H7 (cell line): ENCODE measurements around the gene ATF6. TPM values are rescaled to one million over a fixed set of nuclear protein-coding genes. Genes with fewer than 3 reads are reported as not detected.

Source experiments
- DNase-seq: peaks from one replicate; pipeline ENCODE4 v3.0.0; 2012
- H3K27me3 ChIP-seq: 2 replicates; pipeline ENCODE4 v1.6.0; 2011; ENCODE audit warnings: mild to moderate bottlenecking, low read length; ENCODE audit not compliant: control insufficient read depth, insufficient read depth
- H3K36me3 ChIP-seq: replicated peaks from 2 replicates; pipeline ENCODE4 v1.5.1; 2011; ENCODE audit warnings: low read length; ENCODE audit not compliant: control insufficient read depth, insufficient read depth
- H3K4me3 ChIP-seq: 2 replicates; pipeline ENCODE4 v1.5.1; 2011; ENCODE audit warnings: low read depth, mild to moderate bottlenecking, control low read depth, low read length, moderate library complexity; ENCODE audit not compliant: insufficient read depth
- total RNA-seq: library from RNA; depleted of rRNA; stranded (reverse); fragments of >200 nt; shearing (Covaris generic); gene quantifications from 2 replicates; pipeline ENCODE4 v1.2.3, GENCODE V29; 2014

ATF6 gene
- total RNA-seq, 1 experiment from 2014 or later, result 13.4 TPM

- DNase-seq, result no peak
- no peaks in the 10 kb centered on the region for H3K36me3 ChIP-seq
- H3K27me3 ChIP-seq, result no peaks in the 10 kb centered on the region
- H3K4me3 ChIP-seq, result no peak overlapping the region
Measured at GRCh38 chr1:161989108-161989507, 223.0 kb downstream of the ATF6 start.

- Histone ChIP-seq H3K36me3 (no peaks in the 10 kb centered on the region), H3K4me3 (no peak overlapping the region), H3K27me3 (no peaks in the 10 kb centered on the region)
- no peak for DNase-seq
Measured at GRCh38 chr1:161989786-161990185, 223.7 kb downstream of the ATF6 start.

DNA sequence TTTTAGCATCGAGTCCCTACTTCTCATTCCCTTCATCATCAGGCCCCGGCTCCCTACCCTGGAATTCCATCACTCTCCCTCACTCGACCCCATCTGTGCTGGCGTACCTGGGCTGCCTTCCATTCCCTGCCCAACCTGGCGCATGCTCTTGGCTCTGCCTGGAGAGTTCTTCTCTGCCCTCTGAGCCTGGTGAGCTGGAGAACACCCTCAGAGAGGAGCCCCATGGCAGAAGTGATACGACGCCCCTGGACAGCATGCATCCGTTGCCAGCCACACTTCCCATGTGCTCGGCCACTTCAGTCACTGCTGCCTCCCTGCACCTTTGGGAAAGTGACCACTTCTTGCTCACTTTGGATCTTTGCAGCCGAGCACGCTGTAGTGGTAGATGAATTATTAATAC, 227.5 kb downstream of the ATF6 start:
- H3K4me3 ChIP-seq, result no peak overlapping the region
- no peak for DNase-seq
- H3K27me3 ChIP-seq, result no peaks in the 10 kb centered on the region
- H3K36me3 ChIP-seq, result no peaks in the 10 kb centered on the region

GRCh38 chr1:161994175-161994668, 228.1 kb downstream of the ATF6 start:
- no peaks in the 10 kb centered on the region for H3K36me3 ChIP-seq
- no peak for DNase-seq
- no peak overlapping the region for H3K4me3 ChIP-seq
- H3K27me3 ChIP-seq, result no peaks in the 10 kb centered on the region

- no peak for DNase-seq
- Histone ChIP-seq H3K27me3 (no peaks in the 10 kb centered on the region), H3K4me3 (no peak overlapping the region), H3K36me3 (no peaks in the 10 kb centered on the region)
Measured at GRCh38 chr1:161997152-161997551, 231.0 kb downstream of the ATF6 start.

DNA sequence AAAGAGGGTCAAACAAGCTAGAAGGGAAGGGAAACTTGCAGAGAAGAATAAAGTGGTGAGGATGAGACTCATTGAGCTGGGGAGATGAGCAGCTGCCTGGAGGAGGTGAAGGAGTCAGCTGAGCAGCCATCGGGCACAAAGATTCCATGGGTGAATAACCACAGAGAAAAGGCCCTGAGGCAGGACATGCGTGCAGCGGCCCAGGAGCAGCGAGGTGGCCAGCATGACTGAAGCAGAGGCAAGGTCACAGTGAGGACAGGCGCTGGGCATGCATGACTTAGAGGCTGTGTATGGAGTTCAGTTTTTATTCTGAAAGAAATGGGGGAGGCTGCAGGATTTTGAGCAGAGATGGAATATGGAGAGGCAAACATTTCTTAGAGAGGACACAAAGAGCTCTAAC, 232.7 kb downstream of the ATF6 start:
- Histone ChIP-seq H3K36me3 (no peaks in the 10 kb centered on the region), H3K4me3 (no peak overlapping the region), H3K27me3 (no peaks in the 10 kb centered on the region)
- no peak for DNase-seq

GRCh38 chr1:161999301-162000052, 233.4 kb downstream of the ATF6 start:
- H3K4me3 ChIP-seq, result no peak overlapping the region
- no peak for DNase-seq

GRCh38 chr1:162000053-162000420, 233.9 kb downstream of the ATF6 start:
- no peak for DNase-seq
- H3K36me3 ChIP-seq, result no peaks in the 10 kb centered on the region
- no peaks in the 10 kb centered on the region for H3K27me3 ChIP-seq
- no peak overlapping the region for H3K4me3 ChIP-seq

More at GRCh38 chr1:161999301-162000052, 233.4 kb downstream of the ATF6 start:
- Histone ChIP-seq H3K36me3 (no peaks in the 10 kb centered on the region), H3K27me3 (no peaks in the 10 kb centered on the region)

DNA sequence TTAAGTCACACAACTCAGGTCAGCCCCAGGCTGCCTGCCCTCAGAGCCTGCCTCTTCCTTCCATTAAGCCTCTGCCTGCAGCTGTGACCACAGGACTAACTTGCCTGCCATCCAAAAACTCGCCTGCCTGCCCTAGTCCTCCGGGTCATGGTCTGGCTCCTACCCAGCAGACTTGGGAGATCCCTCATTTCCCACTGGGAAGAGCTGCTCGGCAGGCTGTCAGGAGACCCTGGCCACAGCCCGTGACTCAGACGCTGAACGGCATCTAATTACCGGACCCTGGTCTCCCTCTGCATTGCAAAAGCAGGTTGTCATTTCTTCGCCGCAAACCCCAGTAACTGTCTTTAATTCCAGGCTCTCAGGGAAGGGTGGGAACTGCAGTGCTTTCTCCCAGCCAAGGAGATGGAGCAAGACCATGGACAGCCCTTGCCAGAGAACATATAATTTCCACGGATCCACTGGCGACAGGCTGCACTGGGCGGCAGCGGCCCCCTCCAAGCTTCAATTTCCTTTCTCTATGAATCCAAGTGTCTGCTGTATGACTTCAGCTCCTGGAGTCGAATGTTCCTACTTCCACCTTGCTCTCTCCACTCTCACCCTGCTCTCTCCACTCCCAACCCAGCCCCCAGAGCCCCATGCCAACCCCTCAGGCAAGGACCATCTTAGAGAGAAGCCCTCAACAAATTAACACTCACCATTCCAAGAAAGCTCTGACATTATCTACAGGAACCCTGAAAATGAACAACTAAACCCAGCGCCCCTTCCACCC, 237.1 kb downstream of the ATF6 start:
- H3K4me3 ChIP-seq, result no peak overlapping the region
- DNase-seq, result no peak

GRCh38 chr1:162003830-162004215, 237.7 kb downstream of the ATF6 start:
- H3K36me3 ChIP-seq, result no peaks in the 10 kb centered on the region
- no peak overlapping the region for H3K4me3 ChIP-seq
- DNase-seq, result no peak
- H3K27me3 ChIP-seq, result no peaks in the 10 kb centered on the region; the same call in 1 of the 2 replicates

More for the DNA sequence above, 237.1 kb downstream of the ATF6 start:
- Histone ChIP-seq H3K36me3 (no peaks in the 10 kb centered on the region), H3K27me3 (no peaks in the 10 kb centered on the region; the same call in 1 of the 2 replicates)

- H3K36me3 ChIP-seq, result no peaks in the 10 kb centered on the region
- H3K27me3 ChIP-seq, result no peaks in the 10 kb centered on the region; the same call in 1 of the 2 replicates
- DNase-seq, result no peak
- no peak overlapping the region for H3K4me3 ChIP-seq
Measured at GRCh38 chr1:162004441-162004950, 238.4 kb downstream of the ATF6 start.

DNA sequence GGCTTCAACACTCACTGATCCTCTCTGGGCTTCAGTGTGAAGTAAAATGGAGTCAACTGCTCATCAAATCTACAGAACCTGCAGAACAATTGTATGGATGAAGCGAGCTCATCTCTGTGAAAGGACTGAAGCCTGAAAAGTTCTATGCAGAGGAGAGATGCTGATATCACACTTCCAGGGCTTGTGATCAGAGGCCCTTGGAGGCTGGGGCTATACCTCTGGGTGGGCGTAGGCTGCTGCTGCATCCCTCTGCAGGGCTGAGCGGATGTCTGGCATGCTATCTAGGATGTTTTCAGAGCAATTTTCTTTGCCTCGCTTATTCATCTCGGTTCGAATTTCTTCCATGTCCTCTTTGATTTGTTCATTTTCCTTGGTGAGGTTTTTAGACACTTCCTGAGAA, 240.0 kb downstream of the ATF6 start:
- Histone ChIP-seq H3K27me3 (no peaks in the 10 kb centered on the region; the same call in 1 of the 2 replicates), H3K4me3 (no peak overlapping the region), H3K36me3 (no peaks in the 10 kb centered on the region)
- DNase-seq, result no peak

- Histone ChIP-seq H3K27me3 (no peaks in the 10 kb centered on the region; the same call in 1 of the 2 replicates), H3K36me3 (no peaks in the 10 kb centered on the region), H3K4me3 (no peak overlapping the region)
- no peak for DNase-seq
Measured at GRCh38 chr1:162007466-162007865, 241.3 kb downstream of the ATF6 start.

DNA sequence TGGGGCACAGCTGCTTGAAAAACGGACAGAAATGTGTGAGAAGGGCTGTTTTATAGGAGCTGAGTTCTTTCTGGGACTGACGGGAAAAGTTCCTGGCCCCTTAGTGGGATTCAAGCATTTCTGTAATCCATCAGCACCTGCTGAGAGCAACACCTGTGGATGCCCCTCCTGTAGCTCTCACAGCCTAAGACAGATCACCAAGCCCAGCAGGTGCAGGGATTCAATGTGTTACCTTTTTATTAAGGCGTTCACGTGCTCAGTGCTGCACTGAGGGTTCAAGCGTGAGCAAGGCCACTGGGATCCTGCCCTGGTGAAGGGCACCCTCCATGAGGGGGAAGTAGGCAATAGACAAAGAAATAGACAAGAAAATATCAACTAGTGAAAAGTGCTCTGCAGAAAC, 242.7 kb downstream of the ATF6 start:
- Histone ChIP-seq H3K27me3 (no peaks in the 10 kb centered on the region; the same call in 1 of the 2 replicates), H3K4me3 (no peak overlapping the region), H3K36me3 (no peaks in the 10 kb centered on the region)
- DNase-seq, result peak; percentile 66
